GM12878 (cell line): ENCODE data around the gene ATP5ME.
"Not testable (repeated sequence)": the region's sequence is repeated elsewhere in the genome, so short reads cannot be mapped to it uniquely, and the experiment has no call there.

Experiments
- ATF2 ChIP-seq: IDR thresholded peaks from 2 replicates; pipeline ENCODE4 v1.6.1; 2012; ENCODE audit warnings: low read length, inconsistent platforms
- BHLHE40 ChIP-seq, 2 experiments: fragments of 450-650 bp in 1 of 2; IDR thresholded peaks; 2 replicates each; pipeline ENCODE4 v1.6.1; 2011 to 2017; ENCODE audit warnings: low read depth in 2 of 2, borderline replicate concordance in 1 of 2, improper control_type of control experiment in 1 of 2, low read length in 1 of 2, mild to moderate bottlenecking in 1 of 2
- CHD1 ChIP-seq: IDR thresholded peaks from 2 replicates; pipeline ENCODE4 v1.6.1; 2012; ENCODE audit warnings: low read depth, low read length, improper control_type of control experiment
- CTCF ChIP-seq, 3 experiments: IDR thresholded peaks in 2 of 3; conservative IDR thresholded peaks in 1 of 3; 2 replicates each; pipeline ENCODE4 v1.5.1; 2011; ENCODE audit warnings: low read depth in 3 of 3, low read length in 3 of 3, mild to moderate bottlenecking in 3 of 3, control low read depth in 2 of 3, moderate library complexity in 2 of 3, inconsistent platforms in 1 of 3, mixed read lengths in 1 of 3; ENCODE audit not compliant: control insufficient read depth in 2 of 3, insufficient read depth in 1 of 3; ENCODE audit errors: extremely low read depth in 1 of 3
- FOXM1 ChIP-seq: IDR thresholded peaks from 2 replicates; pipeline ENCODE4 v1.6.1; 2012; ENCODE audit warnings: low read depth, mild to moderate bottlenecking, inconsistent platforms, low read length, moderate library complexity
- NFIC ChIP-seq: IDR thresholded peaks from 2 replicates; pipeline ENCODE4 v1.6.1; 2012; ENCODE audit warnings: low read depth, mild to moderate bottlenecking, inconsistent platforms, low read length, moderate library complexity
- RAD21 ChIP-seq: IDR thresholded peaks from 2 replicates; pipeline ENCODE4 v1.6.1; 2011; ENCODE audit warnings: mild to moderate bottlenecking, low read depth, low read length, moderate library complexity; ENCODE audit not compliant: insufficient read depth
- SMC3 ChIP-seq: IDR thresholded peaks from 2 replicates; pipeline ENCODE4 v1.6.1; 2011; ENCODE audit warnings: low read length, improper control_type of control experiment, borderline replicate concordance
- ZBTB33 ChIP-seq: fragments of 450-650 bp; IDR thresholded peaks from 2 replicates; pipeline ENCODE4 v1.6.1; 2017; ENCODE audit warnings: mild to moderate bottlenecking
- ZNF24 ChIP-seq: fragments of 450-650 bp; IDR thresholded peaks from 2 replicates; pipeline ENCODE4 v1.6.1; 2017; ENCODE audit warnings: antibody characterized with exemption, mild to moderate bottlenecking

- not testable (repeated sequence) for TF ChIP-seq ATF2; ZNF24; NFIC; CHD1; ZBTB33; FOXM1; CTCF (IDR thresholded peaks at IDR 0.05 in 2 of 3, conservative IDR thresholded peaks at IDR 0.05 in 1 of 3; ENCODE audit: control insufficient read depth in 2 of 3, extremely low read depth in 1 of 3, insufficient read depth in 1 of 3, low read depth in 3 of 3, low read length in 3 of 3); BHLHE40 (IDR thresholded peaks at IDR 0.05; ENCODE audit: borderline replicate concordance in 1 of 2, low read depth in 2 of 2, low read length in 1 of 2); SMC3; RAD21
These were observed 5.9 kb downstream of the ATP5ME start for GRCh38 chr4:668219-668618.
